ENCODE measurements around the gene IQSEC1. TPM values are rescaled to one million over a fixed set of nuclear protein-coding genes. Genes with fewer than 3 reads are reported as not detected.
A peak's percentile ranks its signal among the peaks of the same experiment; 100 is the strongest.

The IQSEC1 gene
- polyA plus RNA-seq, 1 experiment = 3.6 TPM

GRCh38 chr3:12994607-12995388 is 78.4 kb downstream of the IQSEC1 start:
- TF ChIP-seq CTCF (IDR thresholded peaks at IDR 0.05; ENCODE audit: low read depth, low read length) = peak; percentile 83
- H3K9me3 ChIP-seq (ENCODE audit: control insufficient read depth, insufficient read depth, low read length) = no peaks in the 10 kb centered on the region
- DNase-seq (ENCODE audit: low read depth, low spot score) = peak; percentile 30
- H3K27me3 ChIP-seq (ENCODE audit: control insufficient read depth, insufficient read depth, low read length) = peaks cover 10% of the 10 kb centered on the region
- ChIA-PET CTCF (interaction anchor here (0.6 to 3.3 kb wide), 25 partner anchors 8 to 458 kb away, joined by 3 to 34 read pairs (median 4); partner anchors contain the start of gene RPL32), POLR2A (interaction anchor here (1.2 kb wide), 1 partner anchor 10 kb away, joined by 6 read pairs; no protein-coding TSS in a partner anchor)
- H3K4me3 ChIP-seq (ENCODE audit: low read depth, low read length) = peak overlapping the region; percentile 71
- H3K27ac ChIP-seq (ENCODE audit: low read depth, low read length) = peak overlapping the region; percentile 21

DNA sequence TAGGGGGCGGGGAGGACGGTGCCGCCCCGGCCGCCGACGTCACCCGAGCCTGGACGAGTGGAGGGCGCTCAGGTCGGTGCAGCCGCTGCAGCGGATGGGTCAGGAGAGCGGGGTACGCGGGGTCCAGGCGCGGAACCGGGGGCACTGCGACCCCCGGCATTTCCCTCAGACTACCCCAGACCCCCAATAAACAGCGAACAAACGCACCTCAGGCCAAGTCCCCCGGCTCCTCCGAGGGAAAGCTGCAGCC is 78.9 kb downstream of the IQSEC1 start:
- Histone ChIP-seq H3K27ac (ENCODE audit: low read depth, low read length) (peak overlapping the region; percentile 11), H3K27me3 (ENCODE audit: control insufficient read depth, insufficient read depth, low read length) (peaks cover 8% of the 10 kb centered on the region), H3K4me3 (ENCODE audit: low read depth, low read length) (peak overlapping the region; percentile 71), H3K9me3 (ENCODE audit: control insufficient read depth, insufficient read depth, low read length) (no peaks in the 10 kb centered on the region)
- no peak for TF ChIP-seq CTCF (IDR thresholded peaks at IDR 0.05; ENCODE audit: low read depth, low read length)
- no peak for DNase-seq (ENCODE audit: low read depth, low spot score)
- POLR2A ChIA-PET = interaction anchor here (1.2 kb wide), 1 partner anchor 10 kb away, joined by 6 read pairs; no protein-coding TSS in a partner anchor
- CTCF ChIA-PET = interaction anchor here (1.2 to 3.3 kb wide), 4 partner anchors 10 to 89 kb away, joined by 3 to 34 read pairs (median 16); no protein-coding TSS in a partner anchor

DNA sequence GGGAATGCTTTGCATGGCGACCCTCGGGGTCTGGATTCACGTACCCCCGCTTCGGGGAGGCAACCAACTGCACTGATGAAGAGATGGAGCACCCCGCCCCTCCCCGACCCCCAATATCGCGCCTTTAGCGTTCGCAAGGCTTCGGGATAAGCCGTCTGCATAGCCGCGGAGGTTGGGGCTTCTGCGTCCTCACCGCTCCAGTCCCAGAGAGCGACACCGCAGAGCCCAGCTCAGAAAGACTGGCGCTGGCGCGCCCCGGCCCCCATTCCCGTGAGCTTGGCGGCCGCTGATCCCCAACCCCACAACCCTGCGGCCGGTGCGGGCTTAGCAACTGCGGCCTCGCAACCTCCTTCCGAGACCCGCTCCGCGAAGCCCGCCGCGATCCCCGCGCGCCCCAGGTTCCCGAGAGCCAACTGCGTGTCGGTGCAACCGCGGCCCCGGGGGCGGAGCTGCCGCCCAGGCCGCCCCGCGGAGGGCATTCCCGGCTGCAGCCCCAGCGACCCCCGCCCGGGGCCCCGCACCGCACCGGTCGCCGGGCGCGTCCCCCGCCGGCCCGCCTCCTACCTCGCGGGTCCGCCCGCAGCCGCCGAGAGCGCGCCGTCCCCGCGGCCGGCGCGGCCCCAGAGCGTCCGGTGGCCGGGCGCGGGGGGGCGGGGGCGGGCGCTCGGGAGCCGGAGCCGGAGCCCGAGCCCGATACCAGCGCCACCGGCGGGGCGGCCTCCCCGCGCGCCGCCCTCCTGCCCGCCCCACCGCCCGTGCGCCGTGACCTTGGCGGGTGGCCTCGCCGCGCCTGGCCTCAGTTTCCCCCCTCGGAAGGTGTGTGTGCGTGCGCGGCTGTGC is 79.5 kb downstream of the IQSEC1 start:
- Histone ChIP-seq H3K4me3 (ENCODE audit: low read depth, low read length) (peak overlapping the region; percentile 71), H3K27me3 (ENCODE audit: control insufficient read depth, insufficient read depth, low read length) (peaks cover 8% of the 10 kb centered on the region), H3K27ac (ENCODE audit: low read depth, low read length) (no peak overlapping the region), H3K9me3 (ENCODE audit: control insufficient read depth, insufficient read depth, low read length) (no peaks in the 10 kb centered on the region)
- POLR2A ChIA-PET = interaction anchor here (0.7 kb wide), 1 partner anchor 28 kb away, joined by 10 read pairs; no protein-coding TSS in a partner anchor
- CTCF ChIA-PET = interaction anchor here (1.4 to 3.3 kb wide), 3 partner anchors 10 to 89 kb away, joined by 3 to 34 read pairs (median 24); no protein-coding TSS in a partner anchor
- no peak for TF ChIP-seq CTCF (IDR thresholded peaks at IDR 0.05; ENCODE audit: low read depth, low read length)
- DNase-seq (ENCODE audit: low read depth, low spot score) = no peak

- H3K9me3 ChIP-seq (ENCODE audit: control insufficient read depth, insufficient read depth, low read length) = no peaks in the 10 kb centered on the region
- no peak overlapping the region for H3K27ac ChIP-seq (ENCODE audit: low read depth, low read length)
- peak overlapping the region; percentile 71 for H3K4me3 ChIP-seq (ENCODE audit: low read depth, low read length)
- CTCF ChIA-PET = interaction anchor here (0.5 to 1.2 kb wide), 2 partner anchors 9 to 164 kb away, joined by 4 to 5 read pairs; no protein-coding TSS in a partner anchor
- DNase-seq (ENCODE audit: low read depth, low spot score) = no peak
- POLR2A ChIA-PET = no interaction called here
- H3K27me3 ChIP-seq (ENCODE audit: control insufficient read depth, insufficient read depth, low read length) = peaks cover 8% of the 10 kb centered on the region
- TF ChIP-seq CTCF (IDR thresholded peaks at IDR 0.05; ENCODE audit: low read depth, low read length) = no peak
Measured at GRCh38 chr3:12992629-12993516, 80.4 kb downstream of the IQSEC1 start.

All from AG04450 (cell line).